H9 (cell line): ENCODE data around the gene TMOD1. TPM values are rescaled to one million over a fixed set of nuclear protein-coding genes. Genes with fewer than 3 reads are reported as not detected.

Experiments used
- DNase-seq: peaks from one replicate; pipeline ENCODE4 v3.0.0-alpha.2; 2017
- H2AFZ ChIP-seq: one replicate; pipeline ENCODE4 v1.6.1; 2013; ENCODE audit warnings: mild to moderate bottlenecking, low read length, control low read depth, moderate library complexity
- H2AK5ac ChIP-seq: 2 replicates; pipeline ENCODE4 v1.6.1; 2013; ENCODE audit warnings: low read length, control low read depth, mixed read lengths; ENCODE audit not compliant: insufficient read length
- H2BK120ac ChIP-seq: one replicate; pipeline ENCODE4 v1.6.1; 2013; ENCODE audit warnings: low read depth, mild to moderate bottlenecking, low read length, control low read depth, inconsistent platforms; ENCODE audit not compliant: poor library complexity, severe bottlenecking
- H2BK12ac ChIP-seq: 2 replicates; pipeline ENCODE4 v1.6.1; 2013; ENCODE audit warnings: low read length, control low read depth, mixed read lengths, low read depth; ENCODE audit not compliant: insufficient read length
- H2BK15ac ChIP-seq: 2 replicates; pipeline ENCODE4 v1.6.1; 2013; ENCODE audit warnings: low read depth, low read length, control low read depth
- H2BK20ac ChIP-seq: one replicate; pipeline ENCODE4 v1.6.1; 2013; ENCODE audit warnings: low read depth, mild to moderate bottlenecking, low read length, control low read depth, inconsistent platforms; ENCODE audit not compliant: poor library complexity, severe bottlenecking
- H2BK5ac ChIP-seq: 2 replicates; pipeline ENCODE4 v1.6.1; 2013; ENCODE audit warnings: low read length, control low read depth, mixed read lengths; ENCODE audit not compliant: insufficient read length
- H3K14ac ChIP-seq: 2 replicates; pipeline ENCODE4 v1.6.1; 2013; ENCODE audit warnings: low read length, control low read depth; ENCODE audit not compliant: insufficient read depth
- H3K18ac ChIP-seq: 2 replicates; pipeline ENCODE4 v1.6.1; 2013; ENCODE audit warnings: low read depth, mild to moderate bottlenecking, mixed read lengths, low read length, control low read depth; ENCODE audit not compliant: insufficient read length
- H3K23ac ChIP-seq: 2 replicates; pipeline ENCODE4 v1.6.1; 2013; ENCODE audit warnings: low read length, control low read depth, mixed read lengths, low read depth; ENCODE audit not compliant: insufficient read length
- H3K23me2 ChIP-seq: 2 replicates; pipeline ENCODE4 v1.6.1; 2013; ENCODE audit warnings: low read depth, mild to moderate bottlenecking, mixed read lengths, low read length, control low read depth; ENCODE audit not compliant: insufficient read length, poor library complexity, severe bottlenecking
- H3K27ac ChIP-seq: 2 replicates; pipeline ENCODE4 v1.5.1; 2013; ENCODE audit warnings: low read length, control low read depth, mixed read lengths, low read depth; ENCODE audit not compliant: insufficient read length
- H3K27me3 ChIP-seq: 2 replicates; pipeline ENCODE4 v1.6.1; 2013; ENCODE audit warnings: low read length, control low read depth, inconsistent platforms; ENCODE audit not compliant: insufficient read depth
- H3K4ac ChIP-seq: 2 replicates; pipeline ENCODE4 v1.6.1; 2013; ENCODE audit warnings: low read depth, mild to moderate bottlenecking, control low read depth, inconsistent platforms, low read length, moderate library complexity
- H3K4me1 ChIP-seq: 2 replicates; pipeline ENCODE4 v1.6.1; 2013; ENCODE audit warnings: low read length, control low read depth, inconsistent platforms; ENCODE audit not compliant: insufficient read depth
- H3K4me2 ChIP-seq: 2 replicates; pipeline ENCODE4 v1.6.1; 2013; ENCODE audit warnings: low read length, control low read depth, mixed read lengths; ENCODE audit not compliant: insufficient read length, insufficient read depth
- H3K56ac ChIP-seq: 2 replicates; pipeline ENCODE4 v1.6.1; 2013; ENCODE audit warnings: low read depth, mild to moderate bottlenecking, mixed read lengths, low read length, control low read depth; ENCODE audit not compliant: insufficient read length
- H3K79me1 ChIP-seq: 2 replicates; pipeline ENCODE4 v1.6.1; 2013; ENCODE audit warnings: low read depth, mild to moderate bottlenecking, moderate library complexity, low read length, control low read depth, inconsistent platforms; ENCODE audit not compliant: insufficient read depth, poor library complexity, severe bottlenecking
- H3K79me2 ChIP-seq: 2 replicates; pipeline ENCODE4 v1.6.1; 2013; ENCODE audit warnings: low read length, control low read depth, inconsistent platforms; ENCODE audit not compliant: insufficient read depth
- H3K9ac ChIP-seq: 2 replicates; pipeline ENCODE4 v1.6.1; 2013; ENCODE audit warnings: low read length, control low read depth, mixed read lengths; ENCODE audit not compliant: insufficient read length; ENCODE audit errors: extremely low read depth
- H3K9me3 ChIP-seq: one replicate; pipeline ENCODE4 v1.6.1; 2013; ENCODE audit warnings: low read depth, low read length, inconsistent platforms; ENCODE audit not compliant: control insufficient read depth
- H3T11ph ChIP-seq: one replicate; pipeline ENCODE4 v1.6.1; 2013; ENCODE audit warnings: mild to moderate bottlenecking, low read length, control low read depth, inconsistent platforms
- H4K20me1 ChIP-seq: one replicate; pipeline ENCODE4 v1.6.1; 2013; ENCODE audit not compliant: control insufficient read depth, insufficient read length, insufficient read depth
- H4K5ac ChIP-seq: 2 replicates; pipeline ENCODE4 v1.6.1; 2013; ENCODE audit warnings: low read depth, mild to moderate bottlenecking, mixed read lengths, low read length, control low read depth; ENCODE audit not compliant: insufficient read length
- H4K8ac ChIP-seq: replicated peaks from 2 replicates; pipeline ENCODE4 v1.6.1; 2013; ENCODE audit warnings: low read length, control low read depth, mixed read lengths, low read depth; ENCODE audit not compliant: insufficient read length
- H4K91ac ChIP-seq: 2 replicates; pipeline ENCODE4 v1.6.1; 2013; ENCODE audit warnings: low read depth, mild to moderate bottlenecking, moderate library complexity, mixed read lengths, low read length, control low read depth; ENCODE audit not compliant: insufficient read length
- H3K27ac Mint-ChIP-seq, 3 experiments: 2 replicates in 2 of 3; 3 replicates in 1 of 3; pipeline ENCODE4 v1.8.0; 2020 to 2021; ENCODE audit warnings: mixed read lengths in 3 of 3, mild to moderate bottlenecking in 1 of 3, moderate library complexity in 1 of 3
- H3K27me3 Mint-ChIP-seq: 2 replicates; pipeline ENCODE4 v1.8.0; 2021; ENCODE audit warnings: low read depth, mild to moderate bottlenecking, moderate library complexity, mixed read lengths
- H3K36me3 Mint-ChIP-seq, 3 experiments: 2 replicates in 2 of 3; 3 replicates in 1 of 3; pipeline ENCODE4 v1.8.0; 2020 to 2021; ENCODE audit warnings: low read depth in 3 of 3, mixed read lengths in 3 of 3; ENCODE audit not compliant: insufficient read depth in 1 of 3
- H3K4me1 Mint-ChIP-seq, 2 experiments: 2 replicates each; pipeline ENCODE4 v1.8.0; 2020; ENCODE audit warnings: mixed read lengths in 2 of 2
- H3K4me3 Mint-ChIP-seq, 2 experiments: 2 replicates in 1 of 2; 3 replicates in 1 of 2; pipeline ENCODE4 v1.8.0; 2020 to 2021; ENCODE audit warnings: mild to moderate bottlenecking in 2 of 2, mixed read lengths in 2 of 2, moderate library complexity in 1 of 2
- H3K9me3 Mint-ChIP-seq, 2 experiments: 2 replicates in 1 of 2; 3 replicates in 1 of 2; pipeline ENCODE4 v1.8.0; 2020; ENCODE audit warnings: mild to moderate bottlenecking in 2 of 2, mixed read lengths in 2 of 2, moderate library complexity in 1 of 2
- CTCF ChIP-seq: fragments of 200-600 bp; sonication (generic); conservative IDR thresholded peaks from 3 replicates; pipeline ENCODE4 v1.8.0; 2021; ENCODE audit warnings: antibody characterized with exemption, mild to moderate bottlenecking
- WGBS: extraction: QIAGEN DNeasy Blood & Tissue Kit; methylation state at CpG from one replicate; pipeline ENCODE4 v1.1.7; 2013; ENCODE audit warnings: missing lambda C conversion rate, low lambda C conversion rate, mixed read lengths; ENCODE audit not compliant: insufficient read length; ENCODE audit errors: extremely low coverage; 5-methylcytosine and 5-hydroxymethylcytosine counted together
- total RNA-seq: library from RNA; stranded (reverse); gene quantifications from 2 replicates; pipeline ENCODE4 v1.2.1, GENCODE V29; 2021

TMOD1 gene
- total RNA-seq, 1 experiment from 2014 or later: 0.98 TPM

GRCh38 chr9:97547098-97547829, 45.8 kb downstream of the TMOD1 start:
- H3K9ac ChIP-seq: no peak overlapping the region
- H3K56ac ChIP-seq: no peak overlapping the region
- peaks cover 13 to 19% of the 10 kb centered on the region in 2 experiments for H3K4me1 Mint-ChIP-seq
- H2BK20ac ChIP-seq: no peak overlapping the region
- no peak overlapping the region for H3K4ac ChIP-seq
- H4K91ac ChIP-seq: no peak overlapping the region
- H2BK12ac ChIP-seq: no peak overlapping the region
- no peak overlapping the region for H3T11ph ChIP-seq
- no peak for DNase-seq
- H3K27me3 Mint-ChIP-seq: no peaks in the 10 kb centered on the region; the same call in 1 of the 2 replicates
- no peak overlapping the region for H4K5ac ChIP-seq
- no peaks in the 10 kb centered on the region for H3K23me2 ChIP-seq
- no peaks in the 10 kb centered on the region for H3K79me2 ChIP-seq
- no CpG with 5 or more reads among the region's 3 CpGs for WGBS
- no peak overlapping the region for H2BK15ac ChIP-seq
- H2BK120ac ChIP-seq: no peak overlapping the region
- no peak overlapping the region for H3K27ac ChIP-seq
- no peaks in the 10 kb centered on the region for H3K79me1 ChIP-seq
- no peak overlapping the region for H3K23ac ChIP-seq
- no peaks in the 10 kb centered on the region for H4K20me1 ChIP-seq
- no peaks in the 10 kb centered on the region for H3K27me3 ChIP-seq
- no peak overlapping the region for H4K8ac ChIP-seq
- no peak overlapping the region for H3K14ac ChIP-seq
- H3K9me3 Mint-ChIP-seq: no peaks in the 10 kb centered on the region
- H3K18ac ChIP-seq: no peak overlapping the region
- TF ChIP-seq CTCF: no peak
- H3K4me1 ChIP-seq: peaks cover 3% of the 10 kb centered on the region; the same call in 1 of the 2 replicates
- no peak overlapping the region for H3K27ac Mint-ChIP-seq
- no peak overlapping the region for H2BK5ac ChIP-seq
- H3K9me3 ChIP-seq: no peaks in the 10 kb centered on the region
- H2AFZ ChIP-seq: no peak overlapping the region
- no peak overlapping the region for H3K4me2 ChIP-seq
- no peaks in the 10 kb centered on the region for H3K36me3 Mint-ChIP-seq
- no peak overlapping the region for H3K4me3 Mint-ChIP-seq
- H2AK5ac ChIP-seq: no peak overlapping the region
